Mucosa of rectum (tissue), 2 donors: ENCODE data around the gene TBC1D21.
"Not testable (repeated sequence)": the region's sequence is repeated elsewhere in the genome, so short reads cannot be mapped to it uniquely, and the experiment has no call there.

Experiments
- H3K27ac ChIP-seq, 2 donors: one replicate each; pipeline ENCODE4 v1.7.0; 2013; ENCODE audit warnings: inconsistent platforms in 2 of 2, low read depth in 2 of 2, low read length in 2 of 2
- H3K27me3 ChIP-seq, 2 donors: one replicate each; pipeline ENCODE4 v1.7.0; 2013; ENCODE audit warnings: low read length in 2 of 2; ENCODE audit not compliant: control insufficient read depth in 2 of 2, insufficient read depth in 2 of 2
- H3K36me3 ChIP-seq, 2 donors: one replicate each; pipeline ENCODE4 v1.7.0; 2013; ENCODE audit warnings: low read length in 2 of 2; ENCODE audit not compliant: control insufficient read depth in 2 of 2, insufficient read depth in 2 of 2
- H3K4me1 ChIP-seq, 2 donors: one replicate each; pipeline ENCODE4 v1.7.0; 2013; ENCODE audit warnings: low read length in 2 of 2, mild to moderate bottlenecking in 1 of 2; ENCODE audit not compliant: control insufficient read depth in 2 of 2, insufficient read depth in 2 of 2
- H3K4me3 ChIP-seq, 2 donors: one replicate each; pipeline ENCODE4 v1.7.0; 2013; ENCODE audit warnings: low read length in 2 of 2
- H3K9ac ChIP-seq, 2 donors: one replicate each; pipeline ENCODE4 v1.7.0; 2013; ENCODE audit warnings: low read length in 2 of 2, low read depth in 1 of 2, mild to moderate bottlenecking in 1 of 2
- H3K9me3 ChIP-seq, 2 donors: one replicate each; pipeline ENCODE4 v1.7.0; 2013; ENCODE audit warnings: low read length in 2 of 2; ENCODE audit not compliant: control insufficient read depth in 2 of 2
- donor health status: healthy.
- donor health status: Normal muscosa, but diverticular disease.

TBC1D21 gene

GRCh38 chr15:73938516-73938915 lies 65.2 kb downstream of the TBC1D21 start:
- H3K9me3 ChIP-seq, H3K27me3 ChIP-seq, H3K4me3 ChIP-seq, H3K36me3 ChIP-seq, H3K27ac ChIP-seq, H3K9ac ChIP-seq, H3K4me1 ChIP-seq: not testable (repeated sequence)
